ENCODE data around the gene WFIKKN2. TPM values are rescaled to one million over a fixed set of nuclear protein-coding genes. Genes with fewer than 3 reads are reported as not detected.
"Not testable (repeated sequence)": the region's sequence is repeated elsewhere in the genome, so short reads cannot be mapped to it uniquely, and the experiment has no call there.

WFIKKN2 gene
- total RNA-seq, 1 donor, result under 0.01 TPM

DNA sequence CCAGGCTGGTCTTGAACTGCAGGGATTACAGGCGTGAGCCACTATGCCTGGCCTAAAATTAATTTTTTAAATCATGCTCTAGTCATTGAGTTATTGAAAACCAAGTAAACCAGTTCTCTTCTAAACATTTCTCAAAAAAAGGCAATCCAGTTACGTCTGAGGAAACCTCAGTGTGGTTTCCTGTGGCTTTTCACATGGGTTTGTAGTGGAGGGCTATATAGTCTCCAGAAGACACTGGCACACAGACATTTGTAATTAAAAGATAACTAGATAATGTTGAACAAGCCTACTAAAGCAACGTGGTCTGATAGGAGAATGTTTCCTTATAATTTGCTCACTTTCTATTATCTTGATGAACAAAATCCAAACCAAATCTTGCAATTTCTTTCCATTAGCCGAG lies 36.0 kb downstream of the WFIKKN2 start:
- H3K4me3 ChIP-seq (ENCODE audit: low read depth, low read length), result no peak overlapping the region
- DNase-seq (ENCODE audit: low read depth), result no peak
- TF ChIP-seq, protein P1, sequence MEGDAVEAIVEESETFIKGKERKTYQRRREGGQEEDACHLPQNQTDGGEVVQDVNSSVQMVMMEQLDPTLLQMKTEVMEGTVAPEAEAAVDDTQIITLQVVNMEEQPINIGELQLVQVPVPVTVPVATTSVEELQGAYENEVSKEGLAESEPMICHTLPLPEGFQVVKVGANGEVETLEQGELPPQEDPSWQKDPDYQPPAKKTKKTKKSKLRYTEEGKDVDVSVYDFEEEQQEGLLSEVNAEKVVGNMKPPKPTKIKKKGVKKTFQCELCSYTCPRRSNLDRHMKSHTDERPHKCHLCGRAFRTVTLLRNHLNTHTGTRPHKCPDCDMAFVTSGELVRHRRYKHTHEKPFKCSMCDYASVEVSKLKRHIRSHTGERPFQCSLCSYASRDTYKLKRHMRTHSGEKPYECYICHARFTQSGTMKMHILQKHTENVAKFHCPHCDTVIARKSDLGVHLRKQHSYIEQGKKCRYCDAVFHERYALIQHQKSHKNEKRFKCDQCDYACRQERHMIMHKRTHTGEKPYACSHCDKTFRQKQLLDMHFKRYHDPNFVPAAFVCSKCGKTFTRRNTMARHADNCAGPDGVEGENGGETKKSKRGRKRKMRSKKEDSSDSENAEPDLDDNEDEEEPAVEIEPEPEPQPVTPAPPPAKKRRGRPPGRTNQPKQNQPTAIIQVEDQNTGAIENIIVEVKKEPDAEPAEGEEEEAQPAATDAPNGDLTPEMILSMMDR (IDR thresholded peaks at IDR 0.05; ENCODE audit: insufficient read depth, low read depth, low read length), result no peak

DNA sequence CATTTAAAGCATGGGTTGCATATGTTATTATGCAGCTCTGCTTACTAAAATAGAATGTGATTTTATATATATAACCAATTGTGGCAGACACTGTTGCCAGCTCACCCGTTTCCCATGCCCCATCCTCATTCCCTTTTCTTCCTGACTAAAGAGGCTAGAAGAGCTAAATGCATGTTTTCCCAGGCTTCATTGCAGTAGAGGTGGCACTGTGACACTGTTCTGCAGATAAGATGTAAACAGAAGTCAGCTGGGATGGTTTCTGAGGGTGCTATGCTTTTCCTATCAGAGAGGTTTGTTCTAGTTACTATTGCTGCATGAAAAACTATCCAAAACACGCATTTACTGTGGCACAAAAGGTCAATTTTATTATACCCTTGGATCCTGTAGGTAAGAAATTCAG lies 36.5 kb downstream of the WFIKKN2 start:
- no peak overlapping the region for H3K4me3 ChIP-seq (ENCODE audit: low read depth, low read length)
- TF ChIP-seq, protein P1 (IDR thresholded peaks at IDR 0.05; ENCODE audit: insufficient read depth, low read depth, low read length), result no peak
- DNase-seq (ENCODE audit: low read depth), result no peak

DNA sequence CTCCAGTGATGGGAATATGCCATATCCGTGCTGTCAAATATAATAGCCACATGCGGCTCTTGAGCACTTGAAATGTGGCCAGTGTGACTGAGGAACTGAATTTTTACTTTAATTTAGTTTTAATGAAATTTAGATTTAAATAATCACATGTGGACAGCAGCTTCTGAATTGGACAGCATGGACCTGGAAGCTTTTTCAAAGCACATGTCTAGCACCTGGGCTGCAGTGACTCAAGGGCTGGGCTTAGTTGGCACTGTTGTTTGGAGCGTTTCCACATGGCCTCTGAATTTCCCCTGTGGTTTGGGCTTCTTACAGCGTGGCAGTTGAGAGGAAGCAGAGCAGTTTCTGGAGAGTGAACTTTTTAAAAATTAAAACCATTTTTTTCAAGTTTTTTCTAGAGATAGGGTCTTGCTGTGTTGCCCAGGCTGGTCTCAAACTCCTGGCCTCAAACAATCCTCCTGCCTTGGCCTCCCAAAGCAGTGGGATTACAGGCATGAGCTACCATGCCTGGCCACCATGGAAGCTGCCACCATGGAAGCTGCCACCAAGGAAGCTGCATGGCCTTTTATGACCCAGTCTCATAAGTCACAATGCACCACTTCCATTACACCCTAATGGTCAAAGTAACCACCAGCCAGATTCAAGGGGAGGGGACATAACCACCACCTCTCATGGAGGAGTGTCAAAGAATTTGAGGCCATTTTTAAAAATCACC lies 37.5 kb downstream of the WFIKKN2 start:
- no peak overlapping the region for H3K4me3 ChIP-seq (ENCODE audit: low read depth, low read length)
- peak; percentile 78 for DNase-seq (ENCODE audit: low read depth)
- TF ChIP-seq, protein P1 (IDR thresholded peaks at IDR 0.05; ENCODE audit: insufficient read depth, low read depth, low read length), result no peak

DNA sequence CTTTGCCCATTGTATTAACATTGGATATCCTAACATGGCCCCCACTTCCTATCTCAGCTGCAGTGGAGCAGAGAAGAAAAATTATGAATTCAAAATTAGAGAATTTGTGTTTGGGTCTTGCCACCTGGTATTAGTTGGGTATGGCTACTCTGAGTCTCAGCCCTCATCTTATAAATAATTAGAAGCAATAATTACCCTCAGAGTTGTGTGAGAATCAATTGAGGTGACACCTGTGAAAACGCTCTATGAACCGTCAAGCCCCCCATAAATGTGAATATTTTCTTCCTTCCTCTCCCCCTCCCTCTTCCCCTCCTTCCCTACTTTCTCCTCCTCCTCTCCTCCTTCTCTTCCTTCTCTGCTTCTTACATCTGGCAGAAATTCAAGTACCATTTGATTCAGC lies 39.7 kb downstream of the WFIKKN2 start:
- TF ChIP-seq, protein P1 (IDR thresholded peaks at IDR 0.05; ENCODE audit: insufficient read depth, low read depth, low read length), result no peak
- no peak overlapping the region for H3K4me3 ChIP-seq (ENCODE audit: low read depth, low read length)
- no peak for DNase-seq (ENCODE audit: low read depth)

DNA sequence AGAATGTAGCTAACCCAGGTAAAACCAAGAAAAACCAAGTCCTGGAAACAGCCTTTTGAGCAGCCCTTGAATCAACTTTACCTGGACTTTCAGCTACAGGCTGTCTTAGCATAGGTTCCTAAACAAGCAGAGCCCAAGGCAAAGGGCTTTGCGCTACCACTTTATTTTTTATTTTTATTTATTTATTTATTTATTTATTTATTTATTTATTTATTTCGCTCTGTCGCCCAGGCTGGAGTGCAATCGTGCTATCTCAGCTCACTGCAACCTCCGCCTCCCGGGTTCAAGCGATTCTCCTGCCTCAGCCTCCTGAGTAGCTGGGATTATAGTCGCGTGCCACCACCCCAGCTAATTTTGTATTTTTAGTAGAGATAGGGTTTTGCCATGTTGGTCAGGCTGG lies 41.7 kb downstream of the WFIKKN2 start:
- not testable (repeated sequence) for DNase-seq (ENCODE audit: low read depth); H3K4me3 ChIP-seq (ENCODE audit: low read depth, low read length)

DNA sequence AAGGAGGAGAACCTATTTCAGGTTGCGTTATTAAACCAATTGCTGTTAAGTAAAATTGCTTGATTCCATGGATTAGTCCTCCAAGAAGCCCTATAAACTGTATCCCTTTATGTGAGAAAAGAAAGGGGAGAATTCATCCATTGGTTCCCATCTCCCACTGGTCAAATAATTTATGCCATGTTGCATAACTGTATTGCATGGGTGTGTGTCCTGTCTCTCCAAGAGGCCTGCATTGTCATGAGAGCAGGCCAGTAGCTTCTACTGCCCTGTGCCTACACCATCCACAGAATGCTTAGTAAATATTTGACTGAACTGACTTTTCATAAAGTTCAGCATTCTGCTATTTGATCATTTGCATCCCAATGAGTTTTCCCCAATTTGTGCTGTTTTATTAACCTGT lies 42.5 kb downstream of the WFIKKN2 start:
- H3K4me3 ChIP-seq (ENCODE audit: low read depth, low read length), result no peak overlapping the region
- TF ChIP-seq, protein P1 (IDR thresholded peaks at IDR 0.05; ENCODE audit: insufficient read depth, low read depth, low read length), result no peak
- no peak for DNase-seq (ENCODE audit: low read depth)

DNA sequence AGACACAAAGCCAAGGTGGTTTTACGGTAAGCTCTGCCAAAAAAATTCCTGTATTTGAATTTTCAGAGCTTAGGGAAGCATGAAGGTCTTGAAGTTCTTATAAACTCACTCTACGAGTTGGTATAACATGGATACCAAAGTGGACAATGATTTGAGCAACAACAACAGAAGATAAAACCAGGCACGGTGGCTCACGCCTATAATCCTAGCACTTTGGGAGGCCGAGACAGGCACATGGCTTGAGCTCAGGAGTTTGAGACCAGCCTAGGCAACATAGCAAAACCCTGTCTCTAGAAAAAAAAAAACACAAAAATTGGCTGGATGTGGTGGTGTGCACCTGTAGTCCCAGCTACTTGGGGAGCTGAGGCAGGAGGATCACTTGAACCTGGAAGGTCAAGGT lies 43.7 kb downstream of the WFIKKN2 start:
- DNase-seq (ENCODE audit: low read depth), result no peak

More for the DNA sequence above, 43.7 kb downstream of the WFIKKN2 start:
- no peak overlapping the region for H3K4me3 ChIP-seq (ENCODE audit: low read depth, low read length)
- TF ChIP-seq, protein P1 (IDR thresholded peaks at IDR 0.05; ENCODE audit: insufficient read depth, low read depth, low read length), result no peak
